IgD-negative memory B cell (primary cell): ENCODE results near the gene ENTPD7. TPM values are rescaled to one million over a fixed set of nuclear protein-coding genes. Genes with fewer than 3 reads are reported as not detected.
"Not testable (repeated sequence)": the region's sequence is repeated elsewhere in the genome, so short reads cannot be mapped to it uniquely, and the experiment has no call there.

Source experiments
- H3K27ac Mint-ChIP-seq, 3 donors: one replicate each; pipeline ENCODE4 v1.8.0; 2020 to 2022; ENCODE audit warnings: mild to moderate bottlenecking in 3 of 3, mixed read lengths in 3 of 3, moderate library complexity in 1 of 3
- H3K27me3 Mint-ChIP-seq: one replicate; pipeline ENCODE4 v1.8.0; 2021; ENCODE audit warnings: mixed read lengths
- H3K36me3 Mint-ChIP-seq: one replicate; pipeline ENCODE4 v1.8.0; 2020; ENCODE audit warnings: mild to moderate bottlenecking, mixed read lengths
- H3K4me1 Mint-ChIP-seq, 3 donors: one replicate each; pipeline ENCODE4 v1.8.0; 2020 to 2022; ENCODE audit warnings: mixed read lengths in 3 of 3, mild to moderate bottlenecking in 1 of 3
- H3K4me3 Mint-ChIP-seq, 4 donors: one replicate each; pipeline ENCODE4 v1.8.0; 2020 to 2022; ENCODE audit warnings: mild to moderate bottlenecking in 4 of 4, mixed read lengths in 4 of 4, moderate library complexity in 3 of 4
- H3K9me3 Mint-ChIP-seq, 3 donors: one replicate each; pipeline ENCODE4 v1.8.0; 2020 to 2021; ENCODE audit warnings: mixed read lengths in 3 of 3, mild to moderate bottlenecking in 1 of 3
- polyA plus RNA-seq: library from polyadenylated mRNA; unstranded; fragments of 300-500 nt; fragmentation: Illumina TruSeq; gene quantifications from one replicate; pipeline ENCODE4 v1.2.3, GENCODE V29; 2021

Gene ENTPD7
- polyA plus RNA-seq, 1 donor from 2014 or later: 0.99 TPM

- not testable (repeated sequence) for H3K36me3 Mint-ChIP-seq, H3K27ac Mint-ChIP-seq, H3K27me3 Mint-ChIP-seq, H3K9me3 Mint-ChIP-seq
- peak overlapping the region in 1 of 4 donors; percentile 67 for H3K4me3 Mint-ChIP-seq
- H3K4me1 Mint-ChIP-seq: peaks cover 12 to 29% (median 28%) of the 10 kb centered on the region in 3 donors
These were observed 74.8 kb downstream of the ENTPD7 start for GRCh38 chr10:99734111-99734510.

GRCh38 chr10:99740260-99740659 lies 81.0 kb downstream of the ENTPD7 start:
- Mint-ChIP-seq H3K4me3 (no peak overlapping the region), H3K9me3 (peaks cover 4 to 15% (median 8%) of the 10 kb centered on the region in 3 donors), H3K4me1 (peaks cover 5 to 9% (median 6%) of the 10 kb centered on the region in 3 donors), H3K27me3 (no peaks in the 10 kb centered on the region), H3K27ac (no peak overlapping the region), H3K36me3 (peaks cover 37% of the 10 kb centered on the region)

GRCh38 chr10:99740933-99741559 lies 81.7 kb downstream of the ENTPD7 start:
- Mint-ChIP-seq H3K9me3 (peaks cover 4 to 15% (median 8%) of the 10 kb centered on the region in 3 donors), H3K27me3 (no peaks in the 10 kb centered on the region), H3K4me3 (peak overlapping the region in 1 of 4 donors; percentile 10), H3K4me1 (peaks cover 5 to 6% (median 5%) of the 10 kb centered on the region in 3 donors), H3K27ac (no peak overlapping the region), H3K36me3 (peaks cover 37% of the 10 kb centered on the region)

- Mint-ChIP-seq H3K27ac (no peak overlapping the region), H3K9me3 (peaks cover 4 to 15% (median 8%) of the 10 kb centered on the region in 3 donors), H3K4me3 (no peak overlapping the region), H3K36me3 (peaks cover 36% of the 10 kb centered on the region), H3K4me1 (peaks cover 1 to 6% (median 5%) of the 10 kb centered on the region in 3 donors), H3K27me3 (no peaks in the 10 kb centered on the region)
These were observed 82.9 kb downstream of the ENTPD7 start for GRCh38 chr10:99742254-99742653.

GRCh38 chr10:99742701-99743100 lies 83.4 kb downstream of the ENTPD7 start:
- Mint-ChIP-seq H3K27ac (peak overlapping the region in 1 of 3 donors; percentile 54), H3K9me3 (peaks cover 4 to 15% (median 8%) of the 10 kb centered on the region in 3 donors), H3K4me3 (peak overlapping the region in 1 of 4 donors; percentile 51), H3K4me1 (peaks cover 0 to 5% (median 3%) of the 10 kb centered on the region in 3 donors), H3K27me3 (no peaks in the 10 kb centered on the region), H3K36me3 (peaks cover 33% of the 10 kb centered on the region)

- Mint-ChIP-seq H3K9me3 (peaks cover 4 to 15% (median 8%) of the 10 kb centered on the region in 3 donors), H3K4me3 (no peak overlapping the region), H3K27me3 (no peaks in the 10 kb centered on the region), H3K4me1 (peaks cover 0 to 5% (median 3%) of the 10 kb centered on the region in 3 donors), H3K27ac (peak overlapping the region in 1 of 3 donors; percentile 27), H3K36me3 (peaks cover 33% of the 10 kb centered on the region)
These were observed 84.5 kb downstream of the ENTPD7 start for GRCh38 chr10:99743841-99744240.

- not testable (repeated sequence) for H3K27me3 Mint-ChIP-seq, H3K27ac Mint-ChIP-seq, H3K4me3 Mint-ChIP-seq, H3K9me3 Mint-ChIP-seq, H3K4me1 Mint-ChIP-seq
- peaks cover 26% of the 10 kb centered on the region for H3K36me3 Mint-ChIP-seq
These were observed 86.9 kb downstream of the ENTPD7 start for GRCh38 chr10:99746166-99746565.

GRCh38 chr10:99748823-99749451 lies 89.6 kb downstream of the ENTPD7 start:
- Mint-ChIP-seq H3K27me3 (no peaks in the 10 kb centered on the region), H3K27ac (no peak overlapping the region), H3K9me3 (no peaks in the 10 kb centered on the region), H3K36me3 (peaks cover 13% of the 10 kb centered on the region), H3K4me3 (no peak overlapping the region), H3K4me1 (no peaks in the 10 kb centered on the region)

- H3K36me3 Mint-ChIP-seq: peaks cover 9% of the 10 kb centered on the region
- H3K27me3 Mint-ChIP-seq: no peaks in the 10 kb centered on the region
- H3K9me3 Mint-ChIP-seq: no peaks in the 10 kb centered on the region
- no peaks in the 10 kb centered on the region for H3K4me1 Mint-ChIP-seq
- H3K27ac Mint-ChIP-seq: no peak overlapping the region
- no peak overlapping the region for H3K4me3 Mint-ChIP-seq
These were observed 91.3 kb downstream of the ENTPD7 start for GRCh38 chr10:99750641-99751040.

GRCh38 chr10:99754670-99755069 lies 95.4 kb downstream of the ENTPD7 start:
- Mint-ChIP-seq H3K4me3 (no peak overlapping the region), H3K36me3 (peaks cover 15% of the 10 kb centered on the region), H3K9me3 (peaks cover 0 to 1% (median 0%) of the 10 kb centered on the region in 3 donors), H3K27me3 (no peaks in the 10 kb centered on the region), H3K27ac (no peak overlapping the region), H3K4me1 (peaks cover 0 to 3% (median 0%) of the 10 kb centered on the region in 3 donors)

Other genes with a start within 250 kb of the ENTPD7 start
- 24.0 TPM for gene GOT1, start 228.9 kb upstream of the ENTPD7 start, polyA plus RNA-seq
- gene NKX2-3, start 126.6 kb upstream of the ENTPD7 start, polyA plus RNA-seq: not detected
- gene SLC25A28, start 39.1 kb upstream of the ENTPD7 start, polyA plus RNA-seq: 27.1 TPM
- 41.7 TPM for gene COX15, start 72.6 kb downstream of the ENTPD7 start, polyA plus RNA-seq
- gene CUTC, start 72.7 kb downstream of the ENTPD7 start, polyA plus RNA-seq: 57.6 TPM
- 0.33 TPM for gene ABCC2, start 123.1 kb downstream of the ENTPD7 start, polyA plus RNA-seq